Astrocyte (in vitro differentiated cells and primary cell): ENCODE data around the gene FAM13A. TPM values are rescaled to one million over a fixed set of nuclear protein-coding genes. Genes with fewer than 3 reads are reported as not detected.

Experiments
- DNase-seq: peaks from one replicate; pipeline ENCODE4 v3.0.0-alpha.2; 2010; ENCODE audit warnings: low read depth
- FAIRE-seq: peaks from 2 replicates; lab custom pipeline; 2011; peaks lifted over from hg19 to GRCh38; lab: Jason Lieb, UNC
- H2AFZ ChIP-seq: 2 replicates; pipeline ENCODE4 v1.6.0; 2012; ENCODE audit warnings: low read depth, low read length, inconsistent platforms
- H3K27ac ChIP-seq: 2 replicates; pipeline ENCODE4 v1.5.1; 2011; ENCODE audit warnings: low read depth, low read length, inconsistent platforms
- H3K27me3 ChIP-seq: 2 replicates; pipeline ENCODE4 v1.6.0; 2011; ENCODE audit warnings: low read length, inconsistent platforms; ENCODE audit not compliant: insufficient read depth
- H3K36me3 ChIP-seq: 2 replicates; pipeline ENCODE4 v1.5.1; 2011; ENCODE audit warnings: low read length, inconsistent platforms; ENCODE audit not compliant: insufficient read depth
- H3K4me1 ChIP-seq: 2 replicates; pipeline ENCODE4 v1.5.1; 2011; ENCODE audit warnings: low read length, inconsistent platforms; ENCODE audit not compliant: insufficient read depth
- H3K4me2 ChIP-seq: 2 replicates; pipeline ENCODE4 v1.6.0; 2012; ENCODE audit warnings: low read length, inconsistent platforms
- H3K4me3 ChIP-seq: 2 replicates; pipeline ENCODE4 v1.5.1; 2011; ENCODE audit warnings: low read depth, mild to moderate bottlenecking, low read length, inconsistent platforms; ENCODE audit not compliant: insufficient read depth
- H3K79me2 ChIP-seq: 2 replicates; pipeline ENCODE4 v1.6.0; 2012; ENCODE audit warnings: mild to moderate bottlenecking, low read length, inconsistent platforms; ENCODE audit not compliant: insufficient read depth
- H3K9ac ChIP-seq: 2 replicates; pipeline ENCODE4 v1.6.0; 2012; ENCODE audit warnings: mild to moderate bottlenecking, low read length, inconsistent platforms
- H3K9me3 ChIP-seq: 2 replicates; pipeline ENCODE4 v1.5.1; 2012; ENCODE audit warnings: low read depth, mild to moderate bottlenecking, low read length, inconsistent platforms; ENCODE audit not compliant: insufficient read depth
- H4K20me1 ChIP-seq: 2 replicates; pipeline ENCODE4 v1.6.0; 2012; ENCODE audit warnings: low read length, inconsistent platforms; ENCODE audit not compliant: insufficient read depth
- H3K27ac Mint-ChIP-seq: one replicate; pipeline ENCODE4 v1.8.0; 2021; ENCODE audit warnings: mild to moderate bottlenecking, mixed read lengths; ENCODE audit not compliant: unreplicated experiment
- H3K27me3 Mint-ChIP-seq: one replicate; pipeline ENCODE4 v1.8.0; 2021; ENCODE audit warnings: low read depth, mixed read lengths; ENCODE audit not compliant: unreplicated experiment
- H3K36me3 Mint-ChIP-seq: one replicate; pipeline ENCODE4 v1.8.0; 2021; ENCODE audit warnings: low read depth, mixed read lengths; ENCODE audit not compliant: unreplicated experiment
- H3K4me1 Mint-ChIP-seq: one replicate; pipeline ENCODE4 v1.8.0; 2021; ENCODE audit warnings: low read depth, mixed read lengths; ENCODE audit not compliant: unreplicated experiment
- H3K4me3 Mint-ChIP-seq: one replicate; pipeline ENCODE4 v1.8.0; 2021; ENCODE audit warnings: mild to moderate bottlenecking, moderate library complexity, mixed read lengths; ENCODE audit not compliant: unreplicated experiment
- H3K9me3 Mint-ChIP-seq: one replicate; pipeline ENCODE4 v1.8.0; 2021; ENCODE audit warnings: mild to moderate bottlenecking, mixed read lengths; ENCODE audit not compliant: unreplicated experiment
- EZH2 ChIP-seq: IDR thresholded peaks from 2 replicates; pipeline ENCODE4 v1.6.1; 2012; ENCODE audit warnings: mild to moderate bottlenecking, low read length, inconsistent platforms; ENCODE audit not compliant: insufficient read depth
- total RNA-seq: library from RNA; stranded (reverse); gene quantifications from 2 replicates; pipeline ENCODE4 v1.2.1, GENCODE V29; 2021
- TF ChIP-seq, protein P1 (sequence below): IDR thresholded peaks from 2 replicates; pipeline ENCODE4 v1.5.1; 2011; ENCODE audit warnings: low read depth, mild to moderate bottlenecking, inconsistent platforms, low read length, moderate library complexity; ENCODE audit not compliant: insufficient read depth

The FAM13A gene
- total RNA-seq, 1 donor from 2014 or later, result 12.0 TPM

DNA sequence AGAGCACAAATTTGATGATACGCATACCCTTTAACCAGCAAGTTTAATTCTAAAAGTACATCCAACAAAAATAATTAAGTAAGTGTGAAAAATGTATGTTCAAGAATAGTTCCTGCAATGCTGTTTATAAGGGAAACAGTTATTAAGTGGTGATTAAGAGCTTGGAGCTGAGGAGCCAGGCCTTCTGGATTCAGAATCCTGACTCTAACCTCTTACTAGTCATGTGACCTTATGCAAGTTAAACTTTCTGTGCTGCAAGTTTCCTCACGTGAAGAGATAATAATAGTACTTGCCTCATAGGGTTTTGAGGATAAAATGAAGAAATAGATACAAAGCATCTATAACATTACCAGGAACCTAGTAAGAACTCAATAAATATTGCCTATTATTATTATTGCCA is 77.7 kb downstream of the FAM13A start:
- H3K36me3 Mint-ChIP-seq, result no peaks in the 10 kb centered on the region
- Histone ChIP-seq H4K20me1 (no peaks in the 10 kb centered on the region), H3K4me2 (no peak overlapping the region), H3K36me3 (no peaks in the 10 kb centered on the region), H3K4me3 (no peak overlapping the region), H3K79me2 (no peaks in the 10 kb centered on the region), H3K27ac (no peak overlapping the region), H3K9me3 (no peaks in the 10 kb centered on the region), H3K9ac (no peak overlapping the region), H3K4me1 (no peaks in the 10 kb centered on the region), H3K27me3 (no peaks in the 10 kb centered on the region), H2AFZ (no peak overlapping the region)
- TF ChIP-seq, protein P1, sequence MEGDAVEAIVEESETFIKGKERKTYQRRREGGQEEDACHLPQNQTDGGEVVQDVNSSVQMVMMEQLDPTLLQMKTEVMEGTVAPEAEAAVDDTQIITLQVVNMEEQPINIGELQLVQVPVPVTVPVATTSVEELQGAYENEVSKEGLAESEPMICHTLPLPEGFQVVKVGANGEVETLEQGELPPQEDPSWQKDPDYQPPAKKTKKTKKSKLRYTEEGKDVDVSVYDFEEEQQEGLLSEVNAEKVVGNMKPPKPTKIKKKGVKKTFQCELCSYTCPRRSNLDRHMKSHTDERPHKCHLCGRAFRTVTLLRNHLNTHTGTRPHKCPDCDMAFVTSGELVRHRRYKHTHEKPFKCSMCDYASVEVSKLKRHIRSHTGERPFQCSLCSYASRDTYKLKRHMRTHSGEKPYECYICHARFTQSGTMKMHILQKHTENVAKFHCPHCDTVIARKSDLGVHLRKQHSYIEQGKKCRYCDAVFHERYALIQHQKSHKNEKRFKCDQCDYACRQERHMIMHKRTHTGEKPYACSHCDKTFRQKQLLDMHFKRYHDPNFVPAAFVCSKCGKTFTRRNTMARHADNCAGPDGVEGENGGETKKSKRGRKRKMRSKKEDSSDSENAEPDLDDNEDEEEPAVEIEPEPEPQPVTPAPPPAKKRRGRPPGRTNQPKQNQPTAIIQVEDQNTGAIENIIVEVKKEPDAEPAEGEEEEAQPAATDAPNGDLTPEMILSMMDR, result no peak
- TF ChIP-seq EZH2, result no peak
- DNase-seq (no peak), FAIRE-seq (no peak)
- no peak overlapping the region for H3K27ac Mint-ChIP-seq
- H3K27me3 Mint-ChIP-seq, result no peaks in the 10 kb centered on the region
- peaks cover 3% of the 10 kb centered on the region for H3K4me1 Mint-ChIP-seq
- H3K4me3 Mint-ChIP-seq, result no peak overlapping the region
- no peaks in the 10 kb centered on the region for H3K9me3 Mint-ChIP-seq

DNA sequence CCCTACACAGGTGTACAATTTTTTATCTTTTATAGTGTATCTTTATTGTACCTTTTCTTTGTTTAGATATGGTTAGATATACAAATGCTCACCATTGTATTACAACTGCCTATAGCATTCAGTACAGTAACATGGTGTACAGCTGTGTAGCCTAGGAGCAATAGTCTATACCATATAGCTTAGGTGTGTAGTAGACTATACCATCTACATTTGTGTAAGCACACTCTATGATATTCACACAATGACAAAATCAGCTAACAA is 80.3 kb downstream of the FAM13A start:
- Histone ChIP-seq H3K79me2 (no peaks in the 10 kb centered on the region), H4K20me1 (no peaks in the 10 kb centered on the region), H3K36me3 (no peaks in the 10 kb centered on the region), H3K4me2 (no peak overlapping the region), H3K4me3 (no peak overlapping the region), H3K27ac (no peak overlapping the region), H3K27me3 (no peaks in the 10 kb centered on the region), H3K4me1 (no peaks in the 10 kb centered on the region), H3K9me3 (no peaks in the 10 kb centered on the region), H3K9ac (no peak overlapping the region), H2AFZ (no peak overlapping the region)
- DNase-seq, result no peak
- Mint-ChIP-seq H3K27ac (no peak overlapping the region), H3K4me3 (no peak overlapping the region), H3K36me3 (no peaks in the 10 kb centered on the region), H3K27me3 (no peaks in the 10 kb centered on the region), H3K9me3 (no peaks in the 10 kb centered on the region), H3K4me1 (peaks cover 3% of the 10 kb centered on the region)
- TF ChIP-seq EZH2, result no peak
- no peak for FAIRE-seq

GRCh38 chr4:88975958-88976774 is 80.8 kb downstream of the FAM13A start:
- Mint-ChIP-seq H3K9me3 (no peaks in the 10 kb centered on the region), H3K4me3 (no peak overlapping the region), H3K27ac (no peak overlapping the region), H3K27me3 (no peaks in the 10 kb centered on the region), H3K4me1 (no peaks in the 10 kb centered on the region), H3K36me3 (no peaks in the 10 kb centered on the region)
- DNase-seq (no peak), FAIRE-seq (no peak)
- H4K20me1 ChIP-seq, result no peaks in the 10 kb centered on the region
- no peaks in the 10 kb centered on the region for H3K4me1 ChIP-seq
- no peak overlapping the region for H3K9ac ChIP-seq
- no peak for TF ChIP-seq EZH2
- TF ChIP-seq, protein P1, result no peak
- no peaks in the 10 kb centered on the region for H3K9me3 ChIP-seq
- no peaks in the 10 kb centered on the region for H3K27me3 ChIP-seq
- no peak overlapping the region for H3K4me3 ChIP-seq
- no peaks in the 10 kb centered on the region for H3K36me3 ChIP-seq
- H3K79me2 ChIP-seq, result no peaks in the 10 kb centered on the region
- no peak overlapping the region for H3K4me2 ChIP-seq
- H2AFZ ChIP-seq, result no peak overlapping the region
- H3K27ac ChIP-seq, result no peak overlapping the region
